OCI-LY1 (cell line): ENCODE results near the gene PDCD4.
"Not testable (repeated sequence)": the region's sequence is repeated elsewhere in the genome, so short reads cannot be mapped to it uniquely, and the experiment has no call there.

Experiments
- H2AFZ ChIP-seq: fragments of 200-600 bp; sonication (generic), shearing (Covaris generic); 2 replicates; pipeline ENCODE4 v1.6.0; 2014; ENCODE audit warnings: antibody characterized with exemption, mild to moderate bottlenecking, low read length
- H3F3A ChIP-seq: fragments of 200-600 bp; sonication (generic), shearing (Covaris generic); 2 replicates; pipeline ENCODE4 v1.6.0; 2014; ENCODE audit warnings: mild to moderate bottlenecking, antibody characterized with exemption, low read length, moderate library complexity; ENCODE audit not compliant: insufficient read depth
- H3K27ac ChIP-seq: fragments of 200-600 bp; sonication (generic); 2 replicates; pipeline ENCODE4 v1.5.1; 2014; ENCODE audit warnings: low read length, mixed run types, mild to moderate bottlenecking, low read depth; ENCODE audit not compliant: poor library complexity, severe bottlenecking
- H3K27me3 ChIP-seq: fragments of 200-600 bp; sonication (generic); 2 replicates; pipeline ENCODE4 v1.6.0; 2014; ENCODE audit warnings: antibody characterized with exemption, mild to moderate bottlenecking, low read length, moderate library complexity; ENCODE audit not compliant: insufficient read depth
- H3K36me3 ChIP-seq: fragments of 200-600 bp; sonication (generic); 2 replicates; pipeline ENCODE4 v1.6.1; 2014; ENCODE audit warnings: mild to moderate bottlenecking, antibody characterized with exemption, low read length, moderate library complexity, mixed read lengths; ENCODE audit not compliant: insufficient read depth
- H3K4me1 ChIP-seq: fragments of 200-600 bp; sonication (generic); 2 replicates; pipeline ENCODE4 v1.5.1; 2014; ENCODE audit warnings: mild to moderate bottlenecking, low read length, moderate library complexity; ENCODE audit not compliant: insufficient read depth, severe bottlenecking
- H3K4me2 ChIP-seq: fragments of 200-600 bp; sonication (generic), shearing (Covaris generic); 2 replicates; pipeline ENCODE4 v1.6.1; 2014; ENCODE audit warnings: low read length
- H3K4me3 ChIP-seq: fragments of 200-600 bp; sonication (generic); 2 replicates; pipeline ENCODE4 v1.5.1; 2014; ENCODE audit warnings: low read length, low read depth, mild to moderate bottlenecking, mixed read lengths; ENCODE audit not compliant: poor library complexity, severe bottlenecking
- H3K79me2 ChIP-seq: fragments of 200-600 bp; shearing (Covaris generic); 2 replicates; pipeline ENCODE4 v1.6.1; 2016; ENCODE audit warnings: mixed run types, low read length, mixed read lengths; ENCODE audit not compliant: insufficient read depth
- H3K9ac ChIP-seq: fragments of 200-600 bp; sonication (generic), shearing (Covaris generic); 2 replicates; pipeline ENCODE4 v1.6.1; 2014; ENCODE audit warnings: mild to moderate bottlenecking, low read length, mixed read lengths
- H3K9me2 ChIP-seq: fragments of 200-600 bp; sonication (generic), shearing (Covaris generic); 2 replicates; pipeline ENCODE4 v1.6.1; 2014; ENCODE audit warnings: low read depth, mild to moderate bottlenecking, low read length, mixed read lengths
- H3K9me3 ChIP-seq: fragments of 200-600 bp; shearing (Covaris generic); 2 replicates; pipeline ENCODE4 v1.6.1; 2014; ENCODE audit warnings: low read length, mixed read lengths
- H4K20me1 ChIP-seq: fragments of 200-600 bp; sonication (generic), shearing (Covaris generic); 2 replicates; pipeline ENCODE4 v1.6.0; 2016; ENCODE audit warnings: mild to moderate bottlenecking, low read length; ENCODE audit not compliant: insufficient read depth
- CTCF ChIP-seq: fragments of 200-600 bp; sonication (generic), shearing (Covaris generic); IDR thresholded peaks from 2 replicates; pipeline ENCODE4 v1.5.1; 2017; ENCODE audit warnings: mild to moderate bottlenecking, antibody characterized with exemption, low read length, moderate library complexity, mixed read lengths
- EZH2 ChIP-seq: fragments of 200-600 bp; sonication (generic), shearing (Covaris generic); IDR thresholded peaks from 2 replicates; pipeline ENCODE4 v1.8.0; 2017; ENCODE audit warnings: borderline replicate concordance, mixed run types, mild to moderate bottlenecking, antibody characterized with exemption, low read length, moderate library complexity, mixed read lengths

The PDCD4 gene

GRCh38 chr10:110865809-110866482 is 5.8 kb upstream of the PDCD4 start:
- Histone ChIP-seq H2AFZ (no peak overlapping the region), H3K4me1 (peaks cover 95% of the 10 kb centered on the region), H3K4me3 (peak overlapping the region; percentile 35), H3K4me2 (peak overlapping the region; percentile 66), H3K9me3 (no peaks in the 10 kb centered on the region), H3K9ac (peak overlapping the region; percentile 62), H3F3A (peaks cover 6% of the 10 kb centered on the region; the same call in 1 of the 2 replicates), H3K36me3 (no peaks in the 10 kb centered on the region), H3K27ac (peak overlapping the region; percentile 98), H3K79me2 (no peaks in the 10 kb centered on the region), H3K27me3 (no peaks in the 10 kb centered on the region), H4K20me1 (no peaks in the 10 kb centered on the region), H3K9me2 (no peaks in the 10 kb centered on the region)
- TF ChIP-seq CTCF (no peak), EZH2 (no peak)

- not testable (repeated sequence) for H3K79me2 ChIP-seq, H3K9me3 ChIP-seq, H3K9me2 ChIP-seq, H3K36me3 ChIP-seq, H2AFZ ChIP-seq, H3K27me3 ChIP-seq, H4K20me1 ChIP-seq, H3F3A ChIP-seq
- peak overlapping the region; percentile 26 for H3K4me3 ChIP-seq
- peak overlapping the region; percentile 98 for H3K27ac ChIP-seq
- peak overlapping the region; percentile 57 for H3K4me2 ChIP-seq
- peak overlapping the region; percentile 62 for H3K9ac ChIP-seq
- H3K4me1 ChIP-seq, result peaks cover 94% of the 10 kb centered on the region
These were observed 4.5 kb upstream of the PDCD4 start for GRCh38 chr10:110867011-110867806.

- no peak overlapping the region for H2AFZ ChIP-seq
- H3K4me1 ChIP-seq, result peaks cover 87% of the 10 kb centered on the region
- H3K4me3 ChIP-seq, result peak overlapping the region; percentile 26
- peaks cover 4% of the 10 kb centered on the region; the same call in 1 of the 2 replicates for H3F3A ChIP-seq
- TF ChIP-seq EZH2 (no peak), CTCF (no peak)
- H3K9me3 ChIP-seq, result no peaks in the 10 kb centered on the region
- H3K79me2 ChIP-seq, result peaks cover 5% of the 10 kb centered on the region
- peak overlapping the region; percentile 62 for H3K9ac ChIP-seq
- peaks cover 1% of the 10 kb centered on the region; the same call in 1 of the 2 replicates for H3K36me3 ChIP-seq
- peak overlapping the region; percentile 57 for H3K4me2 ChIP-seq
- H3K27ac ChIP-seq, result peak overlapping the region; percentile 98
- H3K27me3 ChIP-seq, result no peaks in the 10 kb centered on the region
- no peaks in the 10 kb centered on the region for H4K20me1 ChIP-seq
- H3K9me2 ChIP-seq, result no peaks in the 10 kb centered on the region
These were observed 3.8 kb upstream of the PDCD4 start for GRCh38 chr10:110867807-110868465.
